ENCODE results near the gene COA8.
"Not testable (repeated sequence)": the region's sequence is repeated elsewhere in the genome, so short reads cannot be mapped to it uniquely, and the experiment has no call there.

Gene COA8, protein sequence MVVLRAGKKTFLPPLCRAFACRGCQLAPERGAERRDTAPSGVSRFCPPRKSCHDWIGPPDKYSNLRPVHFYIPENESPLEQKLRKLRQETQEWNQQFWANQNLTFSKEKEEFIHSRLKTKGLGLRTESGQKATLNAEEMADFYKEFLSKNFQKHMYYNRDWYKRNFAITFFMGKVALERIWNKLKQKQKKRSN

DNA sequence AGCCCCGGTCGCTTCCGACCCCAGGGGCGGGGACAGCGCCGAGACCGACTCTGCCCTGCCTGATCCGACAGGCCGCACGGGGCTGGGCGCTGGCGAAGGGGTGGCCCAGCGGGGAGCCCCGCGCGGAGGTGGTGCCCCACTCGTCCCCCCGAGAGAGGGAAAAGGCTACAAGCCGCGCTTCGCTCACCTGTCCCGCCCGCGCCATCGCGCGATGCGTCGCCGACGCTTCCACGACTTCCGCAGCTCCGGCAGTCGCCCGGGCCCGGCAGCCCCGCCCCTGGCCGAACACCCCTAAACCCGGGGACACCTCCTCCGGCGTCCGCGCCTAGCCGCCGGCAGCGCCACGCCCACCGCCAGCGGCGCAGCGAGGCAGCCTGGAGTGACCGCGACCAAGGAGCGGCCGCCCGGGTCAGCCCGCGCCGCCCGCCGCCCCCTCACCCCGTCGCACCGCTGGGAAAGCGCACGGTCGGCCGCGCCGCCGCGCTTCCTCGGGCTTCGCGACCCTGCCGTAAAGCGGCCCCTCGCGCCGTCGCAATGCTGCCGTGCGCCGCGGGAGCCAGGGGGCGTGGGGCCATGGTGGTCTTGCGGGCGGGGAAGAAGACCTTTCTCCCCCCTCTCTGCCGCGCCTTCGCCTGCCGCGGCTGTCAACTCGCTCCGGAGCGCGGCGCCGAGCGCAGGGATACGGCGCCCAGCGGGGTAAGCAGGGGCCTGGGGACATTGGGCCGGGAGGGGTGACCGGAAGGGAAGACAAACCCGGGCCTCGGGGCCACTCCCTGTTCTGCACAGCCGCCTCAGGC, at the start of gene COA8, which contains the start of gene BAG5:
TSS of gene COA8 (plus strand) at position 532 of the 797 bp plus-strand sequence. CDS start at position 574, 42 bp downstream.
TSS of gene BAG5 (minus strand) at position 229 of the 797 bp plus-strand sequence. CDS start 1,493 bp downstream, outside the sequence.
- DNase-seq: peak; percentile 86

DNA sequence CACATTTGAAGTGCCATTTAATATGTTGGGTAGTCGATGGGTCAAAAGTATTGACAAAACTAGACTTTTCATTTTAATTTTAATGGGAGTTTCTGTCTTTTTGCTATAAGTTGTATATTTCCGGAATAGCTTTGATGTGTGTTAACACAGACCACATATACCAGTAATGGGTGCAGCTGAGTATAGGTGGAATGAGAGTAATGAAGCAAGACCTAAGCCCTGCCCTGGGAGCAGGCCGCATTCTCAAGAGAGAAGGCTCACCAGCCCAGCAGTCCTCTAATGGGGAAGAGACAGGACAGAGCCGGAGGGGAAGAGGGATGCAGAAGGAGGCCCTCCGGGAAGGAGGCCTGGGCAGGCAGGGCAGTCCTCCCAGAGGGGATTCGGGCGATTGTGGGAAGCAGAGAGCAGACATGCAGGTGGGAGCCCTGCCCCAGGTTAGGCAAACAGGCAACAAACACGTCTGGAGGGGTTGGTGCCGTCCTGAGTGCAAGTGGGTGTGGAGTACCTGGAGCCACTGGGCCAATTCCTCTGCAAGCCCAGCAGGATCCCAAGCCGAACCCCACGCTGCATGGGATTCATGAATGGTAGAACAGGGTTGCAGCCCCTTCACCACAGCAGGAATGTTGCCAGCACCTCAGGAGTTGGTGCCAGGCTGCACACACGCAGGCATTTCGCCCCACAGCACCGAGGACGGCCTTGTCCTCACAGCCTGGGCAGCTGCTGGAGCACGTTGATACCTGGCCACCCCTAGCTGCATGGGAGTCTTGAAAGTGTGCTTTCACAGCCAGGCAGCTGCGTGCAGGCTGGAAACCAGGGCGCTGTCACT, 48.0 kb upstream of the COA8 start:
- no peak for DNase-seq

DNA sequence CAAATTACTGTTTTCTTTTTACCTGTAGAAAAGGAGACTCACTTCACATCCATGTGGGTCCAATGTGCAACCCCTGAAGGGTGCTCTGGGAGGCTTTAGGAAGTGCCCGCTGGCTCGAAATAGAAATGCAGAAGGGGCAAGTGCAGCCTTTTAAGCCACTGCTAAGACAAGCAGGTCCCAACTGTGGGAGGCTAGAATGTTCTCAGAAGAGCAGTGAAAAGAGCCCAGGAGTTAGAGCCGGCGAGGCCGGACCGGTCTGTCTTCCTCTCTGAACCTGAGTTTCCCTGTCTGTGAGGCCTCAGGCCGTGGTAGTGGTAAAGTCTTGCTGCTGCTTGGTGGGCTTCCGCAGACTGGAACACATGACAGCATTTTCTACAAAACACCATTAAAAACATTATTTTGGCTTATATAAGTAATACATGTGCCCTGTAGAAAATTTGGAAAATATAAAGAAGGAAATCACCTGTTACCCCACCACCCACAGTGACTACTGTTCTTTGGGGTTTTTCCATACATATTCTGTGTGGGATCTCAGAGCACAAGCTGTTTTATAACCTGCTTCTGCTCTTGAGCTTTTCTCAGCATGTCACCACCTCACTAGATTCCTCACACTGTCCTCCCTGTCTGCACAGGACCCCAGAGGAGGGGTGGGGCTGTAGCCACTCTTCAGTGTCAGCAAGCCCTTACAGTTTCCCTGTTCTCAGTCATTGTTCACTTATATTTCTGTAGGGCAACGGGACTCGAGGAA, 46.2 kb upstream of the COA8 start:
- DNase-seq: no peak

DNA sequence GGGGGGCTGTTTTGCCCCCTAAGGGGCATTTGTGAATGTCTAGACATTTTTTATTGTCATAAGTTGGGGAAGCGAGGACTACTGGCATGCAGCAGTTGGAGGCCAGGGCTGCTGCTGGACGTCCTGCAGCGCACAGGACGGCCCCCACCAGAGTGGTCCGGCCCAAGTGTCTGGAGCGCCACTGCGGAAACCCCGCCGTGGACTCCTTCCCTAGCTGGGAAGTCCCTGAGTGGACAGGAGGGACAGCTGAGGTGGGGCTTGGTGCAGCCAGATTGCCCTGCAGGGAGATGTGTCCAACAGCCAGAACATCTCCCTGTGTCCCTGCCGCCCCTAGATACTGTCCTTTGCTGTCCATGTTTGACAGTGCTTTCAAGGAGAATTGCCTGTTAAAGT, 45.6 kb upstream of the COA8 start:
- DNase-seq: no peak

DNA sequence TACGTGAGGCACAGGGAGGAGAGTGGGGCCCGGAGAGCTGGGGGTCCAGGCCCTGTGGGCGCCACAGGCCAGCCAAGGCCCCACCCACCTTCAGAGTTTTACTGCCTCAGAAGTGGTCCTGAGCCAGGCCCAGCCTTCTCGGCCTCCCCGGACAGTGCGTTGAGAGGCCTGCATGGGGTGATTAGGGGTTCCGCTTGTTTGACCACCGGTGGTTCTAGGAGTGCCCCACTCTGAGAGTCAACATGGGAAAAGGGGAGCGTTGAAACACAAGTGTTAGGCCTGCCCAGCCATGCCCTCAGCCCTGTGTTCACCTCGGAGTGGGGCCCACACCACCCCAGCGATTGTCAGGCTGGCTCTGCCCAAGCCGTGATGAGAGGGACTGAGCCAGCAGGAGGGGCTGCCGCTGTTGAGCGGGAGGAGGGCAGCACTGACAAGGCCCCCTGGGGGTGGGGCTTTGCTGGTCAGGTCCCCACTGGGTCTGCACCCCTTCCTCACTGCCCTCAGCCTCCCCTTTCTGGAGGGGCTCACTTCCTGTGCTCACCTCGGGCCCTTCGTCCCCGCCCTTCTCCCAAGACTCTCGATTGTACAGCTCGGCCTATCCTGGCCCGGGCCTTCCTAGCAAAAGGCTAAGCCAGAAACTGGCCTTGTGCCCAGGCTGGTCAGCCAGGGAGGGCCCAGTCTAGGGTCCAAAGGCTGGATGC, 44.9 kb upstream of the COA8 start:
- DNase-seq: peak; percentile 34

DNA sequence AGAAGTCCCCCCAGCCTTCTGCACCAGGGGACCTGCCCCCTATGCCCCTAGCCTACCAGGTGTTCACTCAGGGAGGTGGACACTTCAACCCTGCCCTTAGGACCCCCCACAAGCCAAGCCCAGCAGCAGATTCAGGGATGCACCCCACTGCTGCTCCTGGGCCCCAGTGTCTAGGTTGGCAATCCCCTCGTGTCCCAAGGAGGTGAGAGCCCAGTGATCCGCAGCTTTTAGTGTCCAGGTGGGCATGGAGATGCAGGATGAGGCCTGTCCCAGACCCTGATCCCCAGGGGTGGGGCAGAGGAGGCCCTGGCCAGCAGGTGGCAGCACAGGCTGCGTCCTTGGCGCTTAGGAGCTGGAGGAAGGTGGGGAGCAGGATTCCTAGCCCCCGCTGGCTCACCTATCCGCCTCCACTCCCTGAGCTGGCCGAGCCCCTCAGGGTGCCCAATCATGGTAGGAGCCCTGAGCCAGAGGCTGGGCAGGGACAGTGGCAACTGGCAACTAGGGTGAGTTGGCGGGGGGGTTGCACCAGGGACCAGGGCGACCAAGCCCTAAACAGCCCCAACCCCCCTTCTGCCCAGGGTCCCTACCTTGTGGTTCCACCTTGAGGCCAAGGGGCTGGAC, 44.2 kb upstream of the COA8 start:
- peak; percentile 77 for DNase-seq

DNA sequence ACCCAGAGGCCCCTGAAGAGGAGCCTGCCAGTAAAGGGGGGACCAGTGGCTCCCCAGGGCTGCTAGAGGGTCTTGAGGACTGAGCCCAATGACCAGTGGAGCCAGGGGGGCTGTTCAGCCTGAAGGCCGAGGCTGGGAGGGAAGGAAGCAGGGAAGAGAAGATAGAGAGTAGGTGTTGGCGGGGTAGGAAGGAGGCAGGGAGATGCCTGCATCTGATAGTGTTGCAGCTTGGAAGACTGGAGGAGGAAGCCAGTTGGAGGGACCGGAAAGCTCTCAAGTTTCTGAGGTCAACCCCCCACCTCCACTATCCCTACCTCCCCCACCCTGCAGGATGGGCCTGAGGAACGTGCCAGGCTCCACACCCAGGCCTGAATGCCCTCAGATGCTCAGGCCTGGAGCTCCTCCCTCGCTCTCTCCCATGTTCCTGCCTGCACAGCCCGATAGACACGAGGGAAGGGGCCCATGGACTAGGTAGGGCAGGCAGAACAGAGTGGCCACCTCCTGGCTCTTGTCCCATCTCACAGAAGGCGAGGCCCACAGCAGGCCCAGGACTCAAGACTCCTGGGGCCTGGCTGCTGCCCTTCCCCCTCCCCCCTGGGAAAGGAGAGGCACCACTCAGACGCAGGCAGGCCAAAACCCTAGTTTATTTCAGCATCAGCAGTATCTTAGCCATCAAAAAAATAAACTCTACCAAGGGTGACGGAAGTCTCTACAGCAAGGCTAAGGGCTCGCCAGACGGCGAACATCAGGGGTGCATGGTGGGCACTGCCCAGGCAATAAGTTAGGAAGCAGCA, 43.5 kb upstream of the COA8 start:
- no peak for DNase-seq

DNA sequence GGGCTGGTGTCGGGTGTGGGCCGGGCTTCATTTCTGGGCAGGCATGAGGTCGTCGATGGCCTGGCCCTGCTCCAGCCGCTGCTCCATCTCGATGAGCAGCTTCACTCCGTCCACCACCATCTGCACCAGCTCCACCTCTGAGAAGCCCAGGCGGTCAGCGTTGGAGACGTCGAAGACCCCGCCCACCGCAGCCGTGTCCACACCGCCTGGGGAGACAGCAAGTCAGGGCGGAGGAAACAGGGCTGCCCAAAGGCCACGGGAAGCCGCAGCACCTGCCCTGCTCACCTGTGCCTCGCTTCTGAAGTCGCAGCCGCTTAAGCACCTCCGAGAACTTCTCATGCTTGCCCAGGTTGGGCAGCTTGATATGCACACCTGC, 42.9 kb upstream of the COA8 start:
- no peak for DNase-seq

DNA sequence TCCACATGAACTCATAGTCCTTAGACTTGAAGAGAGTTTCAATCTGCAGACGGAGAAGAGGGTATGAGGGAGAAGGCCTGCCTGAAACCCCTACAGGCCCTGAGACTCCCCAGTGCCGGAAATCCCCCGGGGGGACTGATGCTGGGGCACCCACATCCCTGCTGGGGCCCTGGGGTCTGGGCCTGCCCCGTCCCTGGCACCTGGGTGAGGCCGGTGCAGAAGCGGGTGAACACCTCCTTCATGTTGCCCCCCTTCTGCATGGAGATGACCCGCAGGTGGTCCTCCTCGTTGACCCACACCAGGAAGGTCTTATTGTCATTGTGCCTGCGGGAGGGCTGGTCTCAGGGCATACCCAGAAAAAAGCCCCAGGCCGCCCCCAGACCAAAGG, 42.5 kb upstream of the COA8 start:
- DNase-seq: no peak

DNA sequence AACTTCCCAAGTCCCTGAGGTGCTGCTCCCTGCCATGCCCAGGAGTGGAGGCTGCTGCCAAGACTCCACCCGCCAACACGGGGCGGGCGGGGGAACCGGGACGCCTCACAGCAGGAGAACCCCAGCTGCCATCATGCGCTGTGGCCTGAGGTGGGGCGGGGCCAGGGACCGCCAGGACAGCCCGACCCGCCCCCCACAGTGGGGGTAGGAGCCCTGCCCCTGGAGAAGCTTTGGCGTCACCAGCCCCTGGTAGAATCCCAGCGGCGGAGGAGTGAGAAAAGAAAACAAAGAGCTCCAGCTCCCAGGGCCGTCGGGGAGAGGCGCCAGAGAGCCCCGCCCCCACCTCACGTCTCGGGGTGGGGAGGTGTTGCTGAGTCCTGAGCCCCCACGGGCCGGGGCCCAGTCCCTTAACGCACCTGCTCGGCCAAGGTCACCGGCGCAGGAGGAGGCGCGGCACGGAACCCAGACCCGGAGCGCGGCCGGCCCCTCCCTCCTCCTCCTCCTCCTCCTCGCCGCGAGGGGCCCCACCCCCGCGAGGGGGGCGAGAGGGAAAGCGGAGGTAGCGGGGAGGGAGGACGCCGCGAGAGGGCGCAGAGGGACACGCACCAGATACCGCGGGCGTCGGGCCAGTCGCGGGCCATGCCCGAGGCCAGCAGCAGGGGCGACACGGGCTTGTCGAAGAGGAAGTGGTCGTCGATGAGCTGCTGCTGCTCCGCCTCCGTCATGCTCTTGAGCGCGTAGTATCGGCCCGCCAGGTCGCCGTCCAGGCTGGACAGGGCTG, 41.9 kb upstream of the COA8 start:
- peak; percentile 81 for DNase-seq

DNA sequence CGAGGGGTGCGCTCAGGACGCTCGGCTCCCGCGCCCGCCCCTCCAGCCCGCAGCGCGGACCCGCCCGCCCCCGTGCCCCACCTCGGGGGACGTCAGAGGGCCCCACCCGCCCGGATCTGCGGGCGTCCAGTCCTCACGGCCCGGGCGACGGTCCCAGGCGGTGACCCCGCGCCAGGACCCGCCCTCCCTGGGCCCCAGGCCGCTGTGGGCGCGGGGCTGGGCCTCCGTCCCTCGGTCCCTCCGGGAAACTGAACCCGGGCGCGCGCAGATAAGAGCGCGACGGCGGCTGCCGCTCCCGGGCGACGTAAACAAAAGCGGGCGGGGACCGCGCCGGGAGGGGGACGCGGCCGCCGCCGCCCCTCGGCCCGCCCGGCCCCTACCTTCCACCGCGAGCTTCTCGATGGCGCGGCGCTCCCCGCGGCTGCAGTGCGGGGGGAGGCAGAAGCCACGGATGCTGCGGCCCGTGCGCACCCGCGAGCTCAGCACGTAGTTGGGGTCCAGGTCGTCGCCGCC, 41.3 kb upstream of the COA8 start:
- peak; percentile 74 for DNase-seq

DNA sequence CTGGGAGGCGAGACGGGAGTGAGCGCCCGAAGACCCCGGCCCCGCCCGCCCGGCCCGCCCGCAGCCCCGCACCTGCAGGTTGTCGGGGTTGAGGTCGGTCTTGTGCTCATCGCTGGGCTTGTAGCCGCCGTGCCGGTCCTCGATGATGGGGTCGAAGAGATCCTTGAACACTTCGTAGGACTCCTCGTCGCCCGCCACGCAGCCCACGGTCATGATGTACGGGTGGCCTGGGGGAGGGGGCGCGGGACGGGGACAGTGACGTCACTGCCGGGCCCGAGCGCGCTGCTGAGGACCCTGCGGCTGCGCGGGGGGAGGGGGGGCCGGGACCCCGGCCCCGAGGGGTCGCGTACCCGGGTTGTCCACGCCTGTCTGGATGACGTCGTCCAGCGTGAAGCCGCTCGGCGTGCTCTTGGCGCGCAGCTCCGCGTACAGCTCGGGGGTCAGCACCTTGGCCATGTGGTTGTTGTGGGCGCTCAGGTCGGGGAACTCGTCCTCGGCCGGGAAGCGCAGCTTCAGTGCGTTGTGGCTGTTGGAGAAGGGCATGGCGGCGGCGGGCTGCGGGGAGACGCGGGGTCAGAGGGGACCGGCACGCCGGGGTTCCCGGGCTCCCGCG, 40.7 kb upstream of the COA8 start:
- peak; percentile 26 for DNase-seq

DNA sequence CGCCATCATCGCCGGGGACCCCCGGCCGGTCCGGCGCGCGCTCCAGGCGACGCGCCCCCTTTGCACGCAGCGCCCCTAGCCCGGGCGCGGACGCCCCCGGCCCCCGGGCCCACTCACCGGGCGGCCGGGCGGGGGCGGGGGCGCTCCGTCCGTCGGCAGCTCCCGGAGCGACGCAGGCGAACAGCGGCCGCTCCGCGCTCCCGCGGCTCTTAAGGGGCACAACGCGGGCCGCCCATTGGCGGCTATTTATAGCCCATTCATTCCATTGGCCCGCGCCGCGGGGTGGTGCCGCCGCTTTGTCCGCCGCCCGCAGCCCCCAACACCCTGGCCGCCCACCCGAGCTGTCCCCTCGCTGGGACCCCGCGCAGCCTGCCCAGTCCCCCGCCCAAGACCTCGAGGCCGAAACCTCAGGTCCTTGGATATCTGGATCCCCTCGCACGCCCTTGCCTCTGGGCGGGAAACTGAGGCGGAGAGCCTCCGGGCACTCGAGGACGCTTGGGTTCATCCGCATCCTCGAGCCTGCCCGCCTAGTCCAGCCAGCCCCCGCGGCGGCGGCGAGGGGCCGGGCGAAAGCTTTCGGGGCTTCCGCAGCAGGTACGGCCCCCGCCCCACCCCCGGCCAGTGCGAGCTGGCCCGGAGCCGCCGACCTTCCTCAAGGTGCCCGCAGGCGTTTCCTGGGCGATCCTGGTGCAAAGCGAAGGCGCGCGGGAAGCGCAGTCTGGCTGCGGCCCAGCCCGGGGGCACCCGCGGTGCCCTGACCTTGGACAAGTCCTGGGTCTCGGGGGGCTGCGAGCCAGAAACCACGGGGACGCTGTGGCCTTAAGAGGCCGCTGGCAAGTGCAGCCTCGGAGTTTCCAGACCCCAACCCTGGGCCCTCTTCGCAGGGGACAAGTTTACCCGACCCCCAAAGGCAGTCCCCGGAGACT, 39.8 kb upstream of the COA8 start, which contains the start of gene CKB:
TSS of gene CKB (minus strand) at position 182 of the 926 bp plus-strand sequence. CDS start 337 bp downstream, outside the sequence.
- DNase-seq: peak; percentile 89

DNA sequence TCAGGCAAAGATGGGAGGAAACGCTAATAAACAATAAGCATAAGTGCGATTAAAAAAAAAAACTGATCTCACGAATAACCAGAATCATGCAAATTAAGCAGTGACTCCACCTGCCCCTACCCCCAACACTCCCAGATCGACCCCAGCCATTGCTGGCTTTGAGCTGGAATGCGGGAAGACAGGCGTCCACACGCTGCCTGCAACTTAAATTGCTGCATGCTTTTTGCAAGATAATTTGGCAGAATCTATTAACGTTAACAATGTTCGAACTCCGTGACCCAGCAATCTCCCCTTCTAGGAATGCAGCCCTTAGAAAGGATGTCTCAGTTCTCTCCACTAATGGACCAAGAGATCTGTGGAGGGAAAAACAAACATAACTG, 39.2 kb upstream of the COA8 start:
- no peak for DNase-seq

DNA sequence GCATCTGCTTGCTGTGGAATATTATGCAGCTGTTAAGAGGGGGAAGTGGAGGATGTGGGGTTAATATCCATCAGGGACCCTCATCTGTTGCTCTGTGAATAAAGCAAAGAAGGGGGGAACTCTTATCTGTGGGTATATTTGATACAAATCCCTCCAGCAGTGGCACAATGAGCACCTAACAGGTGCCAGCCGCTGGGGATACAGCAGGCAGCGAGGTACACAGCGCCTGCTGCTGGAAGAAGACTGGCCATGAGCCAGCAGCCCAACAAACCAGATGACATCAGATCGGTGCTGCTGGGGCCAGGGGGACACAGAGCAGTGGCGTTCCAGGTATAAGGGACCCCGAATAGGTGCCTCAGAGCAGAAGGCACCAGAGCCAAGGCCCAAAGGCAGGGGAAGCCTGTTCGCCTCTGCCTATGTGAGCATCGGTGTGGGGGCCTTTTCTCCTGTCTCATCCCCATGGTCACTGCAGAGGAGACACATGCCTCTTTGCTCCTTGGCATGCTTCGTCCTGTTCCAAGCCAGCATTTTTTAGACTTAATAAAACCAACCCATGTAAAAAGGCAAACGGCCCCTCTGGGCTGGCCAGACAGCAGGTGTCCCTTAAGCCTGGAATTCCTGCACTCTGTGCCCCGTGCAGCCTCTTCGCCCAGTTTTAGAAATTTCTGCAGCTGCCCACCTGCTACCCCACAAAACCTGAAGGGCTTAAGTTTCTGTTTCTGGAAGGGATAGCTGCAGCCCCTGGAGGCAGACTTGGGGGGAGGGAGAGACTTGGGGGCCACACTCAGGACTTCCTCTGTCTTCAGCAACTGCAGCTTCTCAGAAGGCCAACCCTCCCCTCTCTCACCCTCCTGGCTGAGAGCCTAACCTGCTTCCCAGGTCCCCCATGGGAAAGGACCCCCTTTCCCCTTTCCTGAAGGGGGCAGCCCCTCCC, 38.5 kb upstream of the COA8 start:
- no peak for DNase-seq

DNA sequence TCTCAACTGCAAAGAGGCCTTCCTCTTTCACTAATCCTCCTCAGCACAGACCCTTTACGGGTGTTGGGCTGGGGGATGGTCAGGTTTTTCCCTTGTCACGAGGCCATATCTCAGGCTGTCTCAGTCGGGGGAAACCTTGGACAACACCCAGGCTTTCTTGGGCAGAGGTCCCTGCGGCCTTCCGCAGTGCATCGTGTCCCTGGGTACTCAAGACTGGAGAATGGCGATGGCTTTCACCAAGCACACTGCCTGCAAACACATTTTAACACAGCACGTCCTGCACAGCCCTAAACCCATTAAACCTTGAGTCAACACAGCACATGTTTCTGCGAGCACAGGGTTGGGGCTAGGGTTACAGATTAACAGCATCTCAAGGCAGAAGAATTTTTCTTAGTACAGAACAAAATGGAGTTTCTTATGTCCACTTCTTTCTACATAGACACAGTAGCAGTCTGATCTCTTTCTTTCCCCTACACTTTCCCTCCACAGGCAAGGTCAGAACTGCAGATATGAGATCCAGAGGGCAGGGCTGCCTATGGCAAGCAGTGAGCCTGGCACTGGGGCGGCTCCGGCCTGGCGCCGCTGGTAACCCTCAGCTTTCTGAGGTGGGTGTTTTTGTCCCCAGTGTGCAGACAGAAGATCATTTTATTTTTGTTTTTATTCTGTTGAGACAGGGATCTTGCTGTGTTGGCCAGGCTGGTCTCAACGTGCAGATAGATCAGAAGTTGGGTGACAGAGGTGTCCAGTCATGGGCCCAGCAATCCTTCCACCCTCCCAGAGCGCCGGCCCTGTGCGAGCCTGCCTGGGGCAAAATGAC, 37.1 kb upstream of the COA8 start:
- not testable (repeated sequence) for DNase-seq
